GM12878 (cell line): ENCODE results near the gene VSX1. TPM values are rescaled to one million over a fixed set of nuclear protein-coding genes. Genes with fewer than 3 reads are reported as not detected.

Source experiments
- ASH2L ChIP-seq: fragments of 300-600, 200-600 bp; sonication (generic); IDR thresholded peaks from 2 replicates; pipeline ENCODE4 v1.6.1; 2017; ENCODE audit warnings: low read depth, mild to moderate bottlenecking, borderline replicate concordance
- CBFB ChIP-seq: IDR thresholded peaks from 2 replicates; pipeline ENCODE4 v1.6.1; 2016; ENCODE audit warnings: antibody characterized with exemption, low read depth
- CBX3 ChIP-seq: fragments of 200-600 bp; sonication (generic); IDR thresholded peaks from 2 replicates; pipeline ENCODE4 v1.6.1; 2016; ENCODE audit warnings: low read depth, borderline replicate concordance
- CEBPB ChIP-seq, 2 experiments: fragments of 150-350 bp in 1 of 2; IDR thresholded peaks; 2 replicates each; pipeline ENCODE4 v1.6.1; 2012 to 2014; ENCODE audit warnings: low read depth in 2 of 2, low read length in 2 of 2, borderline replicate concordance in 1 of 2, inconsistent platforms in 1 of 2
- CREM ChIP-seq: IDR thresholded peaks from 2 replicates; pipeline ENCODE4 v1.6.1; 2014; ENCODE audit warnings: antibody characterized with exemption, low read depth
- CTCF ChIP-seq, 3 experiments: IDR thresholded peaks in 2 of 3; conservative IDR thresholded peaks in 1 of 3; 2 replicates each; pipeline ENCODE4 v1.5.1; 2011; ENCODE audit warnings: low read depth in 3 of 3, low read length in 3 of 3, mild to moderate bottlenecking in 3 of 3, control low read depth in 2 of 3, moderate library complexity in 2 of 3, inconsistent platforms in 1 of 3, mixed read lengths in 1 of 3; ENCODE audit not compliant: control insufficient read depth in 2 of 3, insufficient read depth in 1 of 3; ENCODE audit errors: extremely low read depth in 1 of 3
- ETV6 ChIP-seq, 2 experiments: fragments of 450-650 bp in 1 of 2; IDR thresholded peaks in 1 of 2; conservative IDR thresholded peaks in 1 of 2; 2 replicates each; pipeline ENCODE4 v1.6.1; 2014; ENCODE audit warnings: antibody characterized with exemption in 1 of 2, borderline replicate concordance in 1 of 2, low read depth in 1 of 2, mild to moderate bottlenecking in 1 of 2, moderate library complexity in 1 of 2
- FOXK2 ChIP-seq: fragments of 450-650 bp; IDR thresholded peaks from 2 replicates; pipeline ENCODE4 v1.6.1; 2017; ENCODE audit warnings: mild to moderate bottlenecking, moderate library complexity
- IKZF2 ChIP-seq, 2 experiments: fragments of 450-650 bp; IDR thresholded peaks; 2 replicates each; pipeline ENCODE4 v1.6.1; 2017; ENCODE audit warnings: mild to moderate bottlenecking in 2 of 2, moderate library complexity in 2 of 2
- NFXL1 ChIP-seq: fragments of 450-650 bp; IDR thresholded peaks from 2 replicates; pipeline ENCODE4 v1.6.1; 2017; ENCODE audit warnings: antibody characterized with exemption, mild to moderate bottlenecking, borderline replicate concordance
- NFYA ChIP-seq: IDR thresholded peaks from 2 replicates; pipeline ENCODE4 v1.6.1; 2011; ENCODE audit warnings: low read depth, mild to moderate bottlenecking, low read length, improper control_type of control experiment, borderline replicate concordance
- POLR2A ChIP-seq: IDR thresholded peaks from 2 replicates; pipeline ENCODE4 v1.6.1; 2011; ENCODE audit warnings: low read depth, mild to moderate bottlenecking, low read length
- RBBP5 ChIP-seq: fragments of 200-600 bp; sonication (generic); conservative IDR thresholded peaks from 2 replicates; pipeline ENCODE4 v1.6.1; 2016
- RCOR1 ChIP-seq: conservative IDR thresholded peaks from 2 replicates; pipeline ENCODE4 v1.6.1; 2012; ENCODE audit warnings: low read depth, low read length, improper control_type of control experiment
- RELB ChIP-seq: fragments of 450-650 bp; IDR thresholded peaks from 2 replicates; pipeline ENCODE4 v1.6.1; 2017; ENCODE audit warnings: low read depth, mild to moderate bottlenecking, moderate library complexity
- RUNX3 ChIP-seq: IDR thresholded peaks from 2 replicates; pipeline ENCODE4 v1.6.1; 2012; ENCODE audit warnings: low read length, inconsistent platforms
- SMAD5 ChIP-seq: IDR thresholded peaks from 2 replicates; pipeline ENCODE4 v1.6.1; 2016; ENCODE audit warnings: antibody characterized with exemption, low read depth
- SREBF1 ChIP-seq: IDR thresholded peaks from 2 replicates; pipeline ENCODE4 v1.6.1; 2012; ENCODE audit warnings: mild to moderate bottlenecking, low read length
- SREBF2 ChIP-seq: IDR thresholded peaks from 2 replicates; pipeline ENCODE4 v1.6.1; 2012; ENCODE audit warnings: mild to moderate bottlenecking, low read length
- SRF ChIP-seq, 2 experiments: IDR thresholded peaks; 2 replicates each; pipeline ENCODE4 v1.6.1; 2011; ENCODE audit warnings: low read depth in 2 of 2, low read length in 2 of 2, mild to moderate bottlenecking in 1 of 2, moderate library complexity in 1 of 2
- TCF12 ChIP-seq: IDR thresholded peaks from 2 replicates; pipeline ENCODE4 v1.6.1; 2011; ENCODE audit warnings: low read depth, mild to moderate bottlenecking, low read length
- WRNIP1 ChIP-seq: IDR thresholded peaks from 2 replicates; pipeline ENCODE4 v1.6.1; 2011; ENCODE audit warnings: low read depth, low read length, improper control_type of control experiment, borderline replicate concordance
- YY1 ChIP-seq: IDR thresholded peaks from 2 replicates; pipeline ENCODE4 v1.6.1; 2011; ENCODE audit warnings: low read depth, mild to moderate bottlenecking, low read length
- ZBTB33 ChIP-seq: fragments of 450-650 bp; IDR thresholded peaks from 2 replicates; pipeline ENCODE4 v1.6.1; 2017; ENCODE audit warnings: mild to moderate bottlenecking
- ZNF207 ChIP-seq: fragments of 450-650 bp; IDR thresholded peaks from 2 replicates; pipeline ENCODE4 v1.6.1; 2014; ENCODE audit warnings: antibody characterized with exemption, mild to moderate bottlenecking, borderline replicate concordance
- ZNF384 ChIP-seq: IDR thresholded peaks from 2 replicates; pipeline ENCODE4 v1.6.1; 2012; ENCODE audit warnings: low read depth, mild to moderate bottlenecking, low read length, improper control_type of control experiment, borderline replicate concordance
- ZZZ3 ChIP-seq: IDR thresholded peaks from 2 replicates; pipeline ENCODE4 v1.6.1; 2011; ENCODE audit warnings: low read depth; ENCODE audit not compliant: control insufficient read depth, insufficient read length
- polyA plus RNA-seq, 11 experiments: library from polyadenylated mRNA; depleted of rRNA in 4 of 11; unstranded in 6 of 11; stranded (reverse) in 5 of 11; fragments of >200 nt; fragmentation: Nextera tagmentation in 4 of 11; fragmentation: Illumina TruSeq in 1 of 11; extraction: Ambion mirVana in 4 of 11; extraction: Trizol in 1 of 11; gene quantifications; 1 replicate in 1 of 11; 2 replicates in 10 of 11; pipeline versions ENCODE4 v1.2.1 to v1.2.3, GENCODE V29; 2011 to 2016; ENCODE audit warnings: inconsistent platforms in 2 of 11, missing spikeins in 2 of 11, low read depth in 1 of 11
- total RNA-seq, 4 experiments: library from RNA; depleted of rRNA in 3 of 4; stranded (reverse); fragments of >200 nt in 3 of 4; fragmentation: Illumina TruSeq in 1 of 4; extraction: Trizol in 1 of 4; gene quantifications; 2 replicates each; pipeline versions ENCODE4 v1.2.1 to v1.2.3, GENCODE V29; 2013 to 2021

Gene VSX1
- total and polyA plus RNA-seq, 10 of the 15 experiments (the other 5 are each of a cell fraction or from before 2014, with no cell fraction given), result 0.05 TPM; not detected in 9

GRCh38 chr20:25058051-25058846, 23.7 kb downstream of the VSX1 start, which contains the start of gene ACSS1 (continued):
- TF ChIP-seq ZBTB33, result no peak
- TF ChIP-seq CBX3, result no peak
- peak in 1 of 2 experiments; percentile 60; a peak in 2 of 4 replicates for TF ChIP-seq IKZF2 (IDR thresholded peaks at IDR 0.05)
- no peak for TF ChIP-seq ZNF384
- no peak for TF ChIP-seq TCF12
- peak; percentile 83 for TF ChIP-seq POLR2A
- peak; percentile 84 for TF ChIP-seq RUNX3
- TF ChIP-seq CTCF (IDR thresholded peaks at IDR 0.05 in 2 of 3, conservative IDR thresholded peaks at IDR 0.05 in 1 of 3; ENCODE audit: control insufficient read depth in 2 of 3, extremely low read depth in 1 of 3, insufficient read depth in 1 of 3, low read depth in 3 of 3, low read length in 3 of 3), result no peak
- TF ChIP-seq RELB, result 0 out of 2 replicates have a peak, but pooled peaks have one; percentile 28
- no peak for TF ChIP-seq SRF (IDR thresholded peaks at IDR 0.05; ENCODE audit: low read depth in 2 of 2, low read length in 2 of 2)
- TF ChIP-seq WRNIP1, result no peak
- TF ChIP-seq ZZZ3, result no peak
- TF ChIP-seq FOXK2, result peak; percentile 30; the same call in 1 of the 2 replicates
- TF ChIP-seq YY1, result 0 out of 2 replicates have a peak, but pooled peaks have one; percentile 5
- peak; percentile 37; the same call in 1 of the 2 replicates for TF ChIP-seq CREM
- TF ChIP-seq CBFB, result peak; percentile 83; the same call in 1 of the 2 replicates
- TF ChIP-seq RBBP5, result no peak
- no peak for TF ChIP-seq CEBPB (IDR thresholded peaks at IDR 0.05; ENCODE audit: borderline replicate concordance in 1 of 2, low read depth in 2 of 2, low read length in 2 of 2)
- TF ChIP-seq NFYA, result no peak
- TF ChIP-seq SREBF1, result no peak
- no peak for TF ChIP-seq NFXL1
- 0 out of 2 replicates have a peak, but pooled peaks have one; percentile 70 for TF ChIP-seq ZNF207
- no peak for TF ChIP-seq SREBF2
- TF ChIP-seq ETV6 (conservative IDR thresholded peaks at IDR 0.05 in 1 of 2, IDR thresholded peaks at IDR 0.05 in 1 of 2; ENCODE audit: borderline replicate concordance in 1 of 2, low read depth in 1 of 2), result no peak
- TF ChIP-seq ASH2L, result peak; percentile 59; the same call in 1 of the 2 replicates
- TF ChIP-seq SMAD5, result peak; percentile 61; the same call in 1 of the 2 replicates
- TF ChIP-seq RCOR1, result no peak
